HepG2 (cell line): ENCODE data around the gene ZNF134. TPM values are rescaled to one million over a fixed set of nuclear protein-coding genes. Genes with fewer than 3 reads are reported as not detected.

Source experiments
- AGO2 ChIP-seq: fragments of 200-400 bp; formaldehyde crosslinking; optimal IDR thresholded peaks from 2 replicates; pipeline ENCODE3; 2017; ENCODE audit warnings: mild to moderate bottlenecking, low read depth, low read length, moderate library complexity
- CENPX ChIP-seq: sonication (generic); formaldehyde crosslinking; IDR thresholded peaks from 2 replicates; pipeline ENCODE4 v1.9.0; 2021; ENCODE audit warnings: mild to moderate bottlenecking, missing genetic modification reagents, moderate library complexity
- ESRRA ChIP-seq: sonication (generic); formaldehyde crosslinking; IDR thresholded peaks from 2 replicates; pipeline ENCODE4 v1.5.1; 2020; ENCODE audit warnings: mild to moderate bottlenecking, low read depth, missing genetic modification reagents
- FOXP1 ChIP-seq, 2 experiments: fragments of 450-650 bp in 1 of 2; IDR thresholded peaks; 2 replicates each; pipeline ENCODE4 v1.6.1; 2017 to 2018; ENCODE audit warnings: antibody characterized with exemption in 1 of 2
- GLMP ChIP-seq: sonication (generic); formaldehyde crosslinking; IDR thresholded peaks from 2 replicates; pipeline ENCODE4 v1.9.0; 2021; ENCODE audit warnings: missing genetic modification reagents, mild to moderate bottlenecking, borderline replicate concordance
- HMGXB4 ChIP-seq, 2 experiments: sonication (generic) in 1 of 2; formaldehyde crosslinking in 1 of 2; IDR thresholded peaks; 2 replicates each; pipeline versions ENCODE4 v1.4.0 to v1.6.1; 2018 to 2020; ENCODE audit warnings: missing genetic modification reagents in 2 of 2, borderline replicate concordance in 1 of 2, low read depth in 1 of 2, mild to moderate bottlenecking in 1 of 2, missing biosample characterization in 1 of 2
- KLF12 ChIP-seq: sonication (generic); formaldehyde crosslinking; IDR thresholded peaks from 2 replicates; pipeline ENCODE4 v1.4.0; 2020; ENCODE audit warnings: missing genetic modification reagents, borderline replicate concordance
- KMT2B ChIP-seq: IDR thresholded peaks from 2 replicates; pipeline ENCODE4 v1.6.1; 2016; ENCODE audit warnings: missing genetic modification reagents, missing compliant biosample characterization
- LBX2 ChIP-seq: sonication (generic); formaldehyde crosslinking; IDR thresholded peaks from 2 replicates; pipeline ENCODE4 v1.5.0; 2020; ENCODE audit warnings: missing genetic modification reagents, mild to moderate bottlenecking, borderline replicate concordance
- MBNL3 ChIP-seq: fragments of 250-450 bp; sonication (Bioruptor Pico); conservative IDR thresholded peaks from 2 replicates; pipeline ENCODE4 v1.8.0; 2022; ENCODE audit warnings: mild to moderate bottlenecking, inconsistent platforms
- RXRA ChIP-seq: sonication (generic); formaldehyde crosslinking; IDR thresholded peaks from 2 replicates; pipeline ENCODE4 v1.5.1; 2020; ENCODE audit warnings: missing genetic modification reagents
- SIX1 ChIP-seq: sonication (generic); formaldehyde crosslinking; IDR thresholded peaks from 2 replicates; pipeline ENCODE4 v1.4.0; 2020; ENCODE audit warnings: missing genetic modification reagents, borderline replicate concordance
- SMARCC2 ChIP-seq: fragments of 450-650 bp; IDR thresholded peaks from 2 replicates; pipeline ENCODE4 v1.6.1; 2017; ENCODE audit warnings: antibody characterized with exemption, mild to moderate bottlenecking
- SPEN ChIP-seq: sonication (generic); formaldehyde crosslinking; IDR thresholded peaks from 2 replicates; pipeline ENCODE4 v1.5.1; 2020; ENCODE audit warnings: low read depth, mild to moderate bottlenecking, missing genetic modification reagents
- SRSF4 ChIP-seq: fragments of 200-400 bp; formaldehyde crosslinking; IDR thresholded peaks from one replicate; pipeline ENCODE4 v1.6.1; 2018; ENCODE audit warnings: mild to moderate bottlenecking, low read depth, low read length, moderate library complexity; ENCODE audit not compliant: poor library complexity, severe bottlenecking
- TEAD3 ChIP-seq: optimal IDR thresholded peaks from 2 replicates; pipeline ENCODE3; 2016; ENCODE audit warnings: borderline replicate concordance
- ZBTB7B ChIP-seq: sonication (generic); formaldehyde crosslinking; IDR thresholded peaks from 2 replicates; pipeline ENCODE4 v1.4.0; 2020; ENCODE audit warnings: missing genetic modification reagents
- ZC3H4 ChIP-seq: sonication (generic); formaldehyde crosslinking; IDR thresholded peaks from 2 replicates; pipeline ENCODE4 v1.4.0; 2020; ENCODE audit warnings: missing genetic modification reagents, borderline replicate concordance
- ZFP1 ChIP-seq: IDR thresholded peaks from 2 replicates; pipeline ENCODE4 v1.6.1; 2016
- ZMYM2 ChIP-seq: sonication (generic); formaldehyde crosslinking; IDR thresholded peaks from 2 replicates; pipeline ENCODE4 v1.8.0; 2022; ENCODE audit warnings: mild to moderate bottlenecking, missing genetic modification reagents
- ZMYM4 ChIP-seq: sonication (generic); formaldehyde crosslinking; IDR thresholded peaks from 2 replicates; pipeline ENCODE4 v1.8.1; 2023; ENCODE audit warnings: mild to moderate bottlenecking, missing genetic modification reagents
- ZNF350 ChIP-seq: sonication (generic); formaldehyde crosslinking; IDR thresholded peaks from 2 replicates; pipeline ENCODE4 v1.4.0; 2020; ENCODE audit warnings: mild to moderate bottlenecking, low read depth, missing genetic modification reagents, borderline replicate concordance
- ZNF460 ChIP-seq: sonication (generic); formaldehyde crosslinking; IDR thresholded peaks from 2 replicates; pipeline ENCODE4 v1.5.1; 2020; ENCODE audit warnings: missing genetic modification reagents, mild to moderate bottlenecking, borderline replicate concordance
- ZNF501 ChIP-seq: sonication (generic); formaldehyde crosslinking; IDR thresholded peaks from 2 replicates; pipeline ENCODE4 v1.5.1; 2020; ENCODE audit warnings: mild to moderate bottlenecking, moderate library complexity, missing genetic modification reagents
- polyA plus RNA-seq, 8 experiments: library from polyadenylated mRNA; depleted of rRNA in 3 of 8; stranded (reverse) in 7 of 8; unstranded in 1 of 8; fragments of >200 nt; fragmentation: Illumina TruSeq in 4 of 8; extraction: Trizol in 4 of 8; gene quantifications; 2 replicates each; pipeline versions ENCODE4 v1.2.1 to v1.2.3, GENCODE V29; 2011 to 2016; ENCODE audit warnings: low read depth in 4 of 8, missing spikeins in 1 of 8, mixed read lengths in 1 of 8; ENCODE audit not compliant: insufficient read depth in 1 of 8
- total RNA-seq, 5 experiments: library from RNA; depleted of rRNA; stranded (reverse); fragments of >200 nt; fragmentation: Illumina TruSeq; extraction: Trizol; gene quantifications; 2 replicates each; pipeline ENCODE4 v1.2.3, GENCODE V29; 2016; ENCODE audit warnings: low read depth in 1 of 5

ZNF134 gene
- total and polyA plus RNA-seq, 2 of the 13 experiments (the other 11 are each of a cell fraction or from before 2014, with no cell fraction given): 6.8 to 17.1 TPM

GRCh38 chr19:57664269-57665127 is 50.5 kb downstream of the ZNF134 start (continued):
- TF ChIP-seq LBX2 (CRISPR knock-in tag) (no peak), SIX1 (CRISPR knock-in tag) (no peak), GLMP (CRISPR knock-in tag) (no peak), ZMYM4 (CRISPR knock-in tag) (peak; percentile 57), FOXP1 (IDR thresholded peaks at IDR 0.05) (no peak), FOXP1 (CRISPR knock-in tag; IDR thresholded peaks at IDR 0.05) (no peak), HMGXB4 (CRISPR knock-in tag; IDR thresholded peaks at IDR 0.05; ENCODE audit: borderline replicate concordance in 1 of 2, low read depth in 1 of 2) (peak; percentile 66; a peak in 3 of 4 replicates), ZC3H4 (no peak), SPEN (CRISPR knock-in tag) (peak; percentile 62; the same call in 1 of the 2 replicates), ZFP1 (CRISPR knock-in tag) (0 out of 2 replicates have a peak, but pooled peaks have one; percentile 9), SRSF4 (no peak), ZBTB7B (CRISPR knock-in tag) (peak; percentile 50; the same call in 1 of the 2 replicates), ZNF501 (CRISPR knock-in tag) (peak; percentile 75; the same call in 1 of the 2 replicates), ZNF460 (CRISPR knock-in tag) (no peak), ZNF350 (CRISPR knock-in tag) (peak; percentile 55; the same call in 1 of the 2 replicates), RXRA (CRISPR knock-in tag) (peak; percentile 26; the same call in 1 of the 2 replicates), TEAD3 (CRISPR knock-in tag) (no peak), SMARCC2 (no peak), MBNL3 (CRISPR knock-in tag) (no peak), ZMYM2 (CRISPR knock-in tag) (0 out of 2 replicates have a peak, but pooled peaks have one; percentile 12), AGO2 (peak; percentile 72), KMT2B (CRISPR knock-in tag) (peak; percentile 56; the same call in 1 of the 2 replicates), KLF12 (CRISPR knock-in tag) (0 out of 2 replicates have a peak, but pooled peaks have one; percentile 48), CENPX (no peak), ESRRA (CRISPR knock-in tag) (no peak)
